Adipose tissue (tissue), 3 donors: ENCODE data around the gene MUCL3. TPM values are rescaled to one million over a fixed set of nuclear protein-coding genes. Genes with fewer than 3 reads are reported as not detected.
"Not testable (repeated sequence)": the region's sequence is repeated elsewhere in the genome, so short reads cannot be mapped to it uniquely, and the experiment has no call there.

ENCODE experiments used
- H3K27ac ChIP-seq: one replicate; pipeline ENCODE4 v1.5.1; 2013; ENCODE audit warnings: low read depth, low read length
- WGBS, 3 donors: extraction: QIAGEN DNeasy Blood & Tissue Kit; methylation state at CpG; one replicate each; pipeline ENCODE4 v1.1.7; 2013; 5-methylcytosine and 5-hydroxymethylcytosine counted together
- polyA plus RNA-seq, 3 donors: library from polyadenylated mRNA; stranded (reverse); fragments of 200-250 nt; gene quantifications; one replicate each; pipeline ENCODE4 v1.2.3, GENCODE V29; 2013
- donor health status: healthy with polysubstance abuse.
- donor health status: Bipolar disorder and iron deficiency.
- donor health status: healthy.

Gene MUCL3
- polyA plus RNA-seq = 1 to 10 TPM in 2 of 3 donors, under 1 TPM in 1; 0.08 to 8.5 (median 2.7) TPM

- 62 to 71% (median 65%) methylated on average over 16 of the region's 16 CpGs for WGBS, 3 donors
- no peak within 1 kb of the TSS for H3K27ac ChIP-seq
Measured at GRCh38 chr6:30940361-30940986, at the start of gene MUCL3. TSS of gene MUCL3 (plus strand) at chr6:30940973. CDS start at chr6:30941000, 27 bp downstream.

- 88 to 95% (median 89%) methylated on average over 4 of the region's 4 CpGs for WGBS, 3 donors
Measured at GRCh38 chr6:30891450-30891723, 49.4 kb upstream of the MUCL3 start.

GRCh38 chr6:30891816-30892538 is 48.8 kb upstream of the MUCL3 start:
- 77 to 88% (median 84%) methylated on average over 21 of the region's 21 CpGs for WGBS, 3 donors
- H3K27ac ChIP-seq = no peak overlapping the region

More at GRCh38 chr6:30891450-30891723, 49.4 kb upstream of the MUCL3 start:
- H3K27ac ChIP-seq = no peak overlapping the region

GRCh38 chr6:30893001-30893591 is 47.7 kb upstream of the MUCL3 start:
- H3K27ac ChIP-seq = no peak overlapping the region
- 87 to 90% (median 89%) methylated on average over 15 to 16 of the region's 16 CpGs for WGBS, 3 donors

GRCh38 chr6:30893666-30894065 is 47.1 kb upstream of the MUCL3 start:
- 92 to 96% (median 92%) methylated on average over 8 of the region's 8 CpGs for WGBS, 3 donors
- H3K27ac ChIP-seq = no peak overlapping the region

- WGBS, 3 donors = 92% methylated on average over 11 to 12 of the region's 12 CpGs
- no peak overlapping the region for H3K27ac ChIP-seq
Measured at GRCh38 chr6:30894381-30894780, 46.4 kb upstream of the MUCL3 start.

GRCh38 chr6:30894935-30895334 is 45.8 kb upstream of the MUCL3 start:
- no peak overlapping the region for H3K27ac ChIP-seq
- 89 to 95% (median 94%) methylated on average over 3 of the region's 3 CpGs for WGBS, 3 donors

GRCh38 chr6:30895343-30895742 is 45.4 kb upstream of the MUCL3 start:
- WGBS, 3 donors = 79 to 88% (median 81%) methylated on average over 10 of the region's 10 CpGs
- H3K27ac ChIP-seq = no peak overlapping the region

GRCh38 chr6:30896541-30896940 is 44.2 kb upstream of the MUCL3 start:
- 93 to 95% (median 93%) methylated on average over 13 of the region's 13 CpGs for WGBS, 3 donors
- H3K27ac ChIP-seq = no peak overlapping the region

GRCh38 chr6:30897882-30898281 is 42.9 kb upstream of the MUCL3 start:
- H3K27ac ChIP-seq = no peak overlapping the region
- WGBS, 3 donors = 89 to 90% (median 90%) methylated on average over 16 of the region's 16 CpGs

GRCh38 chr6:30898750-30899360 is 41.9 kb upstream of the MUCL3 start:
- 78 to 83% (median 81%) methylated on average over 20 to 23 of the region's 23 CpGs for WGBS, 3 donors
- H3K27ac ChIP-seq = no peak overlapping the region

GRCh38 chr6:30900863-30901417 is 39.8 kb upstream of the MUCL3 start:
- WGBS, 3 donors = 79 to 86% (median 81%) methylated on average over 1 of the region's 1 CpG

GRCh38 chr6:30901436-30901835 is 39.3 kb upstream of the MUCL3 start:
- H3K27ac ChIP-seq = no peak overlapping the region

More at GRCh38 chr6:30900863-30901417, 39.8 kb upstream of the MUCL3 start:
- no peak overlapping the region for H3K27ac ChIP-seq

- H3K27ac ChIP-seq = not testable (repeated sequence)
- 72 to 79% (median 78%) methylated on average over 9 of the region's 9 CpGs for WGBS, 3 donors
Measured at GRCh38 chr6:30902196-30902595, 38.6 kb upstream of the MUCL3 start.

- WGBS, 3 donors = 34 to 52% (median 39%) methylated on average over 5 of the region's 5 CpGs
- H3K27ac ChIP-seq = no peak overlapping the region
Measured at GRCh38 chr6:30902709-30903108, 38.1 kb upstream of the MUCL3 start.

GRCh38 chr6:30903236-30903635 is 37.5 kb upstream of the MUCL3 start:
- WGBS, 3 donors = 68 to 85% (median 79%) methylated on average over 4 of the region's 4 CpGs
- no peak overlapping the region for H3K27ac ChIP-seq

GRCh38 chr6:30907290-30907757 is 33.4 kb upstream of the MUCL3 start:
- 24 to 49% (median 45%) methylated on average over 16 of the region's 16 CpGs for WGBS, 3 donors
- not testable (repeated sequence) for H3K27ac ChIP-seq

- H3K27ac ChIP-seq = no peak within 1 kb of the TSS
- WGBS, 3 donors = 0 to 1% (median 1%) methylated on average over 49 of the region's 49 CpGs
Measured at GRCh38 chr6:30907758-30908591, 32.8 kb upstream of the MUCL3 start, which contains the start of gene GTF2H4. TSS of gene GTF2H4 (plus strand) at chr6:30908207.
